ENCODE results near the gene COX17. TPM values are rescaled to one million over a fixed set of nuclear protein-coding genes. Genes with fewer than 3 reads are reported as not detected.

Gene COX17
- total and polyA plus RNA-seq, 2 donors (not counting 3 experiments of a cell fraction or from before 2014, with no cell fraction given) = 19.8 to 37.6 TPM

DNA sequence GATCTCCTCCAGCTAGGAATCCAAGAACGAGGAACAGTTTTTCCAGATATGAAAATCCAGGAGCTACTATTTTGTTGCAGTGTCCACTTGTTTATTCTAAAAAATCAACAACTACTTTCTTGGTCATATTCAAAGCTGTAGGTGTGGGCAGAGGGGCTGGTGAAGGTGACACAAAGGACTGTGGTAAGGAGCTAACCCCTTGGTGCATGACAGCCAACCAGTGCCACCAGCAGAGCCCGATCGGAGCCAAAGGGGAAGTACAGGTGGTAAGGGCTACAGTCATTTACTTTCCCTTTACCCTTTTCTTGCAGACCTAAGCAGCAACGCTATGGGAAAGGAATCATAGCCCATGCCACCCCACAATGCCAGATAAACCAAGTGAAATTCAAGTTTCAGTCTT, 48.8 kb downstream of the COX17 start:
- dilution Hi-C loops (cut with MboI; ENCODE audit: extremely low pct_ligation_motif_present, low sequenced_read_pairs) = no loop called here
- POLR2A ChIA-PET = no interaction called here
- intact Hi-C loops (cut with micrococcal nuclease) = no loop called here
- H3K79me2 ChIP-seq (ENCODE audit: control insufficient read depth, insufficient read depth, low read length) = no peaks in the 10 kb centered on the region
- H3K9ac ChIP-seq (replicated peaks; ENCODE audit: extremely low read depth, insufficient read depth, low read length) = no peak overlapping the region
- no peak overlapping the region for H2AFZ ChIP-seq (ENCODE audit: low read depth, low read length)
- H3K36me3 ChIP-seq (ENCODE audit: control insufficient read depth in 2 of 2, extremely low read depth in 1 of 2, insufficient read depth in 2 of 2, low read length in 2 of 2) = no peaks in the 10 kb centered on the region
- FAIRE-seq = no peak
- H4K20me1 ChIP-seq (replicated peaks; ENCODE audit: control insufficient read depth, extremely low read depth, insufficient read depth, low read length) = no peaks in the 10 kb centered on the region
- no peaks in the 10 kb centered on the region for H3K9me1 ChIP-seq (replicated peaks; ENCODE audit: control insufficient read depth, extremely low read depth, insufficient read depth, low read length)
- BruUV-seq (replicated peaks) = no TSS peak
- H3K4me3 ChIP-seq (replicated peaks in 1 of 3; ENCODE audit: insufficient read depth in 1 of 3, low read depth in 1 of 3, low read length in 3 of 3) = no peak overlapping the region
- H3K4me2 ChIP-seq (ENCODE audit: insufficient read depth, low read length) = no peak overlapping the region
- CTCF ChIA-PET = interaction anchor here (1.7 kb wide), 1 partner anchor 19 kb away, joined by 4 read pairs; no protein-coding TSS in a partner anchor
- peaks cover 20% of the 10 kb centered on the region for H3K4me1 ChIP-seq (ENCODE audit: control insufficient read depth, extremely low read depth, insufficient read depth, low read length)
- no peaks in the 10 kb centered on the region for H3K9me3 ChIP-seq (replicated peaks; ENCODE audit: control insufficient read depth, insufficient read depth, low read length)
- no peak for DNase-seq (ENCODE audit: low read depth, low spot score)
- no peak overlapping the region for H3K27ac ChIP-seq (ENCODE audit: insufficient read depth, low read depth, low read length)
- no peaks in the 10 kb centered on the region for H3K27me3 ChIP-seq (ENCODE audit: control insufficient read depth in 2 of 2, insufficient read depth in 2 of 2, low read length in 2 of 2)
- TF ChIP-seq POLR2AphosphoS5 (IDR thresholded peaks at IDR 0.05; ENCODE audit: insufficient read depth, low read depth, low read length) (no peak), EZH2 (IDR thresholded peaks at IDR 0.05; ENCODE audit: borderline replicate concordance, low read depth, low read length, severe bottlenecking) (no peak), MYC (IDR thresholded peaks at IDR 0.05; ENCODE audit: low read depth, low read length) (no peak), GATA2 (IDR thresholded peaks at IDR 0.05; ENCODE audit: insufficient read depth, insufficient read length, low read depth, low read length) (no peak), JUN (IDR thresholded peaks at IDR 0.05; ENCODE audit: borderline replicate concordance, insufficient read depth, insufficient read length, low read depth) (no peak), POLR2A (IDR thresholded peaks at IDR 0.05; ENCODE audit: low read depth, low read length) (no peak), FOS (IDR thresholded peaks at IDR 0.05; ENCODE audit: borderline replicate concordance, insufficient read depth, low read length) (no peak)
- TF ChIP-seq, protein P1, sequence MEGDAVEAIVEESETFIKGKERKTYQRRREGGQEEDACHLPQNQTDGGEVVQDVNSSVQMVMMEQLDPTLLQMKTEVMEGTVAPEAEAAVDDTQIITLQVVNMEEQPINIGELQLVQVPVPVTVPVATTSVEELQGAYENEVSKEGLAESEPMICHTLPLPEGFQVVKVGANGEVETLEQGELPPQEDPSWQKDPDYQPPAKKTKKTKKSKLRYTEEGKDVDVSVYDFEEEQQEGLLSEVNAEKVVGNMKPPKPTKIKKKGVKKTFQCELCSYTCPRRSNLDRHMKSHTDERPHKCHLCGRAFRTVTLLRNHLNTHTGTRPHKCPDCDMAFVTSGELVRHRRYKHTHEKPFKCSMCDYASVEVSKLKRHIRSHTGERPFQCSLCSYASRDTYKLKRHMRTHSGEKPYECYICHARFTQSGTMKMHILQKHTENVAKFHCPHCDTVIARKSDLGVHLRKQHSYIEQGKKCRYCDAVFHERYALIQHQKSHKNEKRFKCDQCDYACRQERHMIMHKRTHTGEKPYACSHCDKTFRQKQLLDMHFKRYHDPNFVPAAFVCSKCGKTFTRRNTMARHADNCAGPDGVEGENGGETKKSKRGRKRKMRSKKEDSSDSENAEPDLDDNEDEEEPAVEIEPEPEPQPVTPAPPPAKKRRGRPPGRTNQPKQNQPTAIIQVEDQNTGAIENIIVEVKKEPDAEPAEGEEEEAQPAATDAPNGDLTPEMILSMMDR (IDR thresholded peaks at IDR 0.05; ENCODE audit: extremely low read depth in 1 of 2, insufficient read depth in 1 of 2, low read depth in 1 of 2, low read length in 2 of 2) = no peak
- TF ChIP-seq, protein P2, sequence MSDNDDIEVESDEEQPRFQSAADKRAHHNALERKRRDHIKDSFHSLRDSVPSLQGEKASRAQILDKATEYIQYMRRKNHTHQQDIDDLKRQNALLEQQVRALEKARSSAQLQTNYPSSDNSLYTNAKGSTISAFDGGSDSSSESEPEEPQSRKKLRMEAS (IDR thresholded peaks at IDR 0.05; ENCODE audit: insufficient read depth, insufficient read length) = no peak
